Measurements from ENCODE around the gene PACSIN1.
"Not testable (repeated sequence)": the region's sequence is repeated elsewhere in the genome, so short reads cannot be mapped to it uniquely, and the experiment has no call there.

Gene PACSIN1

GRCh38 chr6:34486886-34487285 is 21.0 kb downstream of the PACSIN1 start:
- not testable (repeated sequence) for DNase-seq

GRCh38 chr6:34487536-34487935 is 21.7 kb downstream of the PACSIN1 start:
- DNase-seq: no peak

GRCh38 chr6:34489207-34489805 is 23.4 kb downstream of the PACSIN1 start:
- DNase-seq: no peak

GRCh38 chr6:34490390-34491090 is 24.7 kb downstream of the PACSIN1 start:
- no peak for DNase-seq

GRCh38 chr6:34491091-34491430 is 25.2 kb downstream of the PACSIN1 start:
- DNase-seq: no peak

GRCh38 chr6:34493344-34493743 is 27.5 kb downstream of the PACSIN1 start:
- no peak for DNase-seq

- DNase-seq: no peak
These were observed 29.1 kb downstream of the PACSIN1 start for GRCh38 chr6:34494973-34495372.

GRCh38 chr6:34496103-34496685 is 30.3 kb downstream of the PACSIN1 start:
- DNase-seq: no peak

- no peak for DNase-seq
These were observed 31.5 kb downstream of the PACSIN1 start for GRCh38 chr6:34497411-34497810.

- DNase-seq: no peak
These were observed 40.8 kb downstream of the PACSIN1 start for GRCh38 chr6:34506718-34507117.

GRCh38 chr6:34508425-34508824 is 42.5 kb downstream of the PACSIN1 start:
- no peak for DNase-seq

- DNase-seq: no peak
These were observed 43.9 kb downstream of the PACSIN1 start for GRCh38 chr6:34509782-34510181.

- DNase-seq: no peak
These were observed 44.4 kb downstream of the PACSIN1 start for GRCh38 chr6:34510299-34510698.

GRCh38 chr6:34511214-34511914 is 45.5 kb downstream of the PACSIN1 start:
- DNase-seq: no peak

- DNase-seq: no peak
These were observed 46.2 kb downstream of the PACSIN1 start for GRCh38 chr6:34511915-34512737.

GRCh38 chr6:34512738-34513115 is 46.9 kb downstream of the PACSIN1 start:
- no peak for DNase-seq

- DNase-seq: no peak
These were observed 47.8 kb downstream of the PACSIN1 start for GRCh38 chr6:34513646-34514045.

- DNase-seq: no peak
These were observed 48.2 kb downstream of the PACSIN1 start for GRCh38 chr6:34514112-34514511.

GRCh38 chr6:34514593-34515472 is 49.0 kb downstream of the PACSIN1 start:
- no peak for DNase-seq

GRCh38 chr6:34515473-34516387 is 49.9 kb downstream of the PACSIN1 start:
- DNase-seq: no peak
